ENCODE results near the gene SPSB2. TPM values are rescaled to one million over a fixed set of nuclear protein-coding genes. Genes with fewer than 3 reads are reported as not detected.

SPSB2 gene
- total and polyA plus RNA-seq, 7 donors, result 4.6 to 17.4 (median 10.5) TPM

- no peak for TF ChIP-seq POLR2AphosphoS5 (IDR thresholded peaks at IDR 0.05)
- TF ChIP-seq CTCF (IDR thresholded peaks at IDR 0.05), result no peak
- TF ChIP-seq POLR2A (IDR thresholded peaks at IDR 0.05), result no peak
- no peak for TF ChIP-seq EP300 (IDR thresholded peaks at IDR 0.05)
- DNase-seq, result no peak
- 56 to 72% methylated on average over 7 of the region's 7 CpGs for WGBS, 2 donors
- intact Hi-C loops (cut with DNase I), result no loop called here
- no peaks in the 10 kb centered on the region for H3K36me3 ChIP-seq
- peak overlapping the region in 3 of 4 donors; percentile 47 to 58 (median 58) for H3K4me3 ChIP-seq
- peak overlapping the region in 1 of 4 donors; percentile 68 for H3K27ac ChIP-seq
- H3K27me3 ChIP-seq, result no peaks in the 10 kb centered on the region
- H3K4me1 ChIP-seq, result peaks cover 0 to 39% (median 34%) of the 10 kb centered on the region in 4 donors
- H3K9me3 ChIP-seq, result no peaks in the 10 kb centered on the region
Measured at GRCh38 chr12:6822426-6823135, 50.5 kb downstream of the SPSB2 start.

- intact Hi-C loops (cut with DNase I), result no loop called here
- no peak for TF ChIP-seq EP300 (IDR thresholded peaks at IDR 0.05)
Measured at GRCh38 chr12:6821591-6822425, 51.3 kb downstream of the SPSB2 start, which contains the start of gene GPR162. Gene GPR162, plus strand, starts transcription at chr12:6821821. Its CDS starts 2,078 bp downstream, at chr12:6823899.

More at GRCh38 chr12:6821591-6822425, 51.3 kb downstream of the SPSB2 start, which contains the start of gene GPR162:
- Histone ChIP-seq H3K36me3 (no peaks in the 10 kb centered on the region), H3K27ac (peak within 1 kb of the TSS; percentile 55 to 75 (median 66)), H3K27me3 (no peaks in the 10 kb centered on the region), H3K4me3 (peak within 1 kb of the TSS; percentile 45 to 58 (median 52)), H3K9me3 (no peaks in the 10 kb centered on the region), H3K4me1 (peaks cover 0 to 31% (median 26%) of the 10 kb centered on the region in 4 donors)
- WGBS, 2 donors, result 2 to 3% methylated on average over 28 of the region's 28 CpGs
- peak; percentile 88 for DNase-seq

Other genes with a start within 250 kb of the SPSB2 start
- 1 to 10 TPM in 2 of 4 donors, under 1 TPM in 2; 0.27 to 1.5 (median 0.67) TPM for gene LPAR5, start 237.3 kb downstream of the SPSB2 start, total RNA-seq
- gene LPAR5, start 237.3 kb downstream of the SPSB2 start, polyA plus RNA-seq, result 10 to 100 TPM in 1 of 3 donors, 1 to 10 TPM in 2; 4.2 to 16.5 (median 6.0) TPM
- 1 to 10 TPM; 1.2 to 3.9 (median 1.6) TPM for gene ACRBP, start 225.9 kb downstream of the SPSB2 start, total RNA-seq
- 1 to 10 TPM in 2 of 3 donors, not detected in 1; 2.3 to 3.1 TPM for gene ACRBP, start 225.9 kb downstream of the SPSB2 start, polyA plus RNA-seq
- 10 to 100 TPM; 52.8 to 85.9 (median 63.4) TPM for gene ING4, start 210.2 kb downstream of the SPSB2 start, total RNA-seq
- 10 to 100 TPM; 37.8 to 59.5 (median 42.5) TPM for gene ING4, start 210.2 kb downstream of the SPSB2 start, polyA plus RNA-seq
- 10 to 100 TPM; 24.0 to 32.6 (median 28.7) TPM for gene ZNF384, start 183.9 kb downstream of the SPSB2 start, total RNA-seq
- gene ZNF384, start 183.9 kb downstream of the SPSB2 start, polyA plus RNA-seq, result 10 to 100 TPM; 22.7 to 40.3 (median 30.0) TPM
- under 1 TPM; 0.27 to 0.55 (median 0.43) TPM for gene PIANP, start 172.5 kb downstream of the SPSB2 start, total RNA-seq
- gene PIANP, start 172.5 kb downstream of the SPSB2 start, polyA plus RNA-seq, result 1 to 10 TPM in 2 of 3 donors, under 1 TPM in 1; 0.46 to 2.0 (median 1.2) TPM
- gene COPS7A, start 149.3 kb downstream of the SPSB2 start, total RNA-seq, result 10 to 100 TPM; 51.3 to 69.3 (median 60.1) TPM
- 10 to 100 TPM; 48.6 to 52.5 (median 52.3) TPM for gene COPS7A, start 149.3 kb downstream of the SPSB2 start, polyA plus RNA-seq
- 100 to 1,000 TPM; 148 to 163 (median 159) TPM for gene MLF2, start 120.2 kb downstream of the SPSB2 start, total RNA-seq
- 100 to 1,000 TPM; 157 to 220 (median 178) TPM for gene MLF2, start 120.2 kb downstream of the SPSB2 start, polyA plus RNA-seq
- 100 to 1,000 TPM; 196 to 392 (median 255) TPM for gene PTMS, start 106.9 kb downstream of the SPSB2 start, total RNA-seq
- 100 to 1,000 TPM in 2 of 3 donors, 10 to 100 TPM in 1; 93.2 to 198 (median 174) TPM for gene PTMS, start 106.9 kb downstream of the SPSB2 start, polyA plus RNA-seq
- gene LAG3, start 100.8 kb downstream of the SPSB2 start, total RNA-seq, result 1 to 10 TPM; 1.4 to 6.9 (median 3.0) TPM
- gene LAG3, start 100.8 kb downstream of the SPSB2 start, polyA plus RNA-seq, result 1 to 10 TPM in 2 of 3 donors, under 1 TPM in 1; 0.60 to 4.2 (median 1.4) TPM
- gene CD4, start 83.8 kb downstream of the SPSB2 start, total RNA-seq, result 10 to 100 TPM in 3 of 4 donors, 1 to 10 TPM in 1; 2.5 to 12.8 (median 11.5) TPM
- 10 to 100 TPM in 2 of 3 donors, 1 to 10 TPM in 1; 4.8 to 29.7 (median 26.6) TPM for gene CD4, start 83.8 kb downstream of the SPSB2 start, polyA plus RNA-seq
- 10 to 100 TPM in 2 of 4 donors, 1 to 10 TPM in 2; 6.4 to 16.1 (median 10.2) TPM for gene GPR162, start 51.5 kb downstream of the SPSB2 start, total RNA-seq
- gene GPR162, start 51.5 kb downstream of the SPSB2 start, polyA plus RNA-seq, result 1 to 10 TPM; 1.2 to 7.6 (median 1.8) TPM
- 10 to 100 TPM; 16.4 to 69.8 (median 20.5) TPM for gene P3H3, start 44.9 kb downstream of the SPSB2 start, total RNA-seq
- 1 to 10 TPM in 2 of 3 donors, under 1 TPM in 1; 0.60 to 6.0 (median 1.2) TPM for gene P3H3, start 44.9 kb downstream of the SPSB2 start, polyA plus RNA-seq
- gene GNB3, start 32.4 kb downstream of the SPSB2 start, total RNA-seq, result 1 to 10 TPM in 3 of 4 donors, under 1 TPM in 1; 0.36 to 8.9 (median 2.2) TPM
- 1 to 10 TPM in 2 of 3 donors, under 1 TPM in 1; 0.46 to 1.2 (median 1.1) TPM for gene GNB3, start 32.4 kb downstream of the SPSB2 start, polyA plus RNA-seq
- 1 to 10 TPM in 1 of 4 donors, under 1 TPM in 3; 0.33 to 2.8 (median 0.45) TPM for gene CDCA3, start 22.0 kb downstream of the SPSB2 start, total RNA-seq
- gene CDCA3, start 22.0 kb downstream of the SPSB2 start, polyA plus RNA-seq, result 10 to 100 TPM in 1 of 3 donors, 1 to 10 TPM in 2; 4.8 to 31.2 (median 8.6) TPM
- 10 to 100 TPM; 37.1 to 44.7 (median 41.5) TPM for gene USP5, start 21.2 kb downstream of the SPSB2 start, total RNA-seq
- gene USP5, start 21.2 kb downstream of the SPSB2 start, polyA plus RNA-seq, result 10 to 100 TPM; 25.4 to 51.5 (median 26.4) TPM
- gene TPI1, start 5.8 kb downstream of the SPSB2 start, total RNA-seq, result 100 to 1,000 TPM; 194 to 345 (median 299) TPM
- gene TPI1, start 5.8 kb downstream of the SPSB2 start, polyA plus RNA-seq, result 100 to 1,000 TPM; 808 to 994 (median 968) TPM
- gene LRRC23, start 31.5 kb upstream of the SPSB2 start, total RNA-seq, result 10 to 100 TPM; 12.2 to 21.0 (median 13.5) TPM
- 10 to 100 TPM in 1 of 3 donors, 1 to 10 TPM in 2; 5.3 to 11.4 (median 5.5) TPM for gene LRRC23, start 31.5 kb upstream of the SPSB2 start, polyA plus RNA-seq
- 10 to 100 TPM; 26.3 to 37.5 (median 35.0) TPM for gene ENO2, start 41.3 kb upstream of the SPSB2 start, total RNA-seq
- 10 to 100 TPM in 1 of 3 donors, 1 to 10 TPM in 2; 1.8 to 15.6 (median 3.0) TPM for gene ENO2, start 41.3 kb upstream of the SPSB2 start, polyA plus RNA-seq
- 100 to 1,000 TPM in 1 of 4 donors, 10 to 100 TPM in 3; 46.4 to 138 (median 60.3) TPM for gene ATN1, start 54.7 kb upstream of the SPSB2 start, total RNA-seq
- gene ATN1, start 54.7 kb upstream of the SPSB2 start, polyA plus RNA-seq, result 10 to 100 TPM; 30.1 to 78.8 (median 33.0) TPM
- not detected for gene RNU7-1, start 70.5 kb upstream of the SPSB2 start, total RNA-seq
- gene RNU7-1, start 70.5 kb upstream of the SPSB2 start, polyA plus RNA-seq, result not detected
- 100 to 1,000 TPM; 465 to 697 (median 652) TPM for gene C12orf57, start 70.7 kb upstream of the SPSB2 start, total RNA-seq
- 100 to 1,000 TPM; 305 to 810 (median 418) TPM for gene C12orf57, start 70.7 kb upstream of the SPSB2 start, polyA plus RNA-seq
- 10 to 100 TPM in 3 of 4 donors, 1 to 10 TPM in 1; 5.3 to 13.6 (median 11.8) TPM for gene PTPN6, start 78.1 kb upstream of the SPSB2 start, total RNA-seq
- gene PTPN6, start 78.1 kb upstream of the SPSB2 start, polyA plus RNA-seq, result 10 to 100 TPM; 42.1 to 92.4 (median 67.3) TPM
- gene PHB2, start 97.4 kb upstream of the SPSB2 start, total RNA-seq, result 100 to 1,000 TPM; 211 to 327 (median 285) TPM
- gene PHB2, start 97.4 kb upstream of the SPSB2 start, polyA plus RNA-seq, result 100 to 1,000 TPM; 180 to 283 (median 184) TPM
- 10 to 100 TPM; 18.8 to 32.3 (median 22.7) TPM for gene EMG1, start 97.6 kb upstream of the SPSB2 start, total RNA-seq
- 10 to 100 TPM; 19.2 to 33.0 (median 21.3) TPM for gene EMG1, start 97.6 kb upstream of the SPSB2 start, polyA plus RNA-seq
- 10 to 100 TPM; 18.6 to 27.0 (median 25.4) TPM for gene LPCAT3, start 145.2 kb upstream of the SPSB2 start, total RNA-seq
- gene LPCAT3, start 145.2 kb upstream of the SPSB2 start, polyA plus RNA-seq, result 10 to 100 TPM in 2 of 3 donors, 1 to 10 TPM in 1; 7.8 to 47.9 (median 16.9) TPM
- 100 to 1,000 TPM; 420 to 622 (median 463) TPM for gene C1S, start 187.4 kb upstream of the SPSB2 start, total RNA-seq
- 100 to 1,000 TPM in 1 of 3 donors, 10 to 100 TPM in 2; 15.5 to 244 (median 52.9) TPM for gene C1S, start 187.4 kb upstream of the SPSB2 start, polyA plus RNA-seq
- 100 to 1,000 TPM; 328 to 493 (median 467) TPM for gene C1R, start 219.1 kb upstream of the SPSB2 start, total RNA-seq
- gene C1R, start 219.1 kb upstream of the SPSB2 start, polyA plus RNA-seq, result 100 to 1,000 TPM in 1 of 3 donors, 10 to 100 TPM in 2; 23.8 to 257 (median 54.1) TPM
- gene C1RL, start 235.9 kb upstream of the SPSB2 start, total RNA-seq, result 10 to 100 TPM; 44.2 to 82.6 (median 65.3) TPM
- gene C1RL, start 235.9 kb upstream of the SPSB2 start, polyA plus RNA-seq, result 10 to 100 TPM in 2 of 3 donors, 1 to 10 TPM in 1; 9.9 to 45.5 (median 12.0) TPM